Endothelial cell (in vitro differentiated cells): ENCODE measurements around the gene HSD3B2. TPM values are rescaled to one million over a fixed set of nuclear protein-coding genes. Genes with fewer than 3 reads are reported as not detected.

Source experiments
- DNase-seq: peaks from one replicate; pipeline ENCODE4 v3.0.0; 2021; ENCODE audit warnings: low spot score
- H3K27ac Mint-ChIP-seq: one replicate; pipeline ENCODE4 v1.8.0; 2021; ENCODE audit warnings: mixed read lengths, inconsistent platforms; ENCODE audit not compliant: unreplicated experiment
- H3K27me3 Mint-ChIP-seq: one replicate; pipeline ENCODE4 v1.8.0; 2021; ENCODE audit warnings: mild to moderate bottlenecking, moderate library complexity, mixed read lengths, inconsistent platforms; ENCODE audit not compliant: unreplicated experiment
- H3K36me3 Mint-ChIP-seq: one replicate; pipeline ENCODE4 v1.8.0; 2021; ENCODE audit warnings: mild to moderate bottlenecking, low read depth, mixed read lengths, inconsistent platforms; ENCODE audit not compliant: unreplicated experiment
- H3K4me1 Mint-ChIP-seq: one replicate; pipeline ENCODE4 v1.8.0; 2021; ENCODE audit warnings: mild to moderate bottlenecking, mixed read lengths, inconsistent platforms; ENCODE audit not compliant: unreplicated experiment
- H3K4me3 Mint-ChIP-seq: one replicate; pipeline ENCODE4 v1.8.0; 2021; ENCODE audit warnings: mild to moderate bottlenecking, mixed read lengths, inconsistent platforms; ENCODE audit not compliant: unreplicated experiment
- H3K9me3 Mint-ChIP-seq: one replicate; pipeline ENCODE4 v1.8.0; 2021; ENCODE audit warnings: mixed read lengths, inconsistent platforms; ENCODE audit not compliant: unreplicated experiment
- CTCF ChIP-seq: fragments of 200-600 bp; sonication (generic); IDR thresholded peaks from one replicate; pipeline ENCODE4 v1.5.0; 2021; ENCODE audit warnings: antibody characterized with exemption; ENCODE audit not compliant: unreplicated experiment
- total RNA-seq: library from RNA; stranded (reverse); fragmentation: NEBNext Ultra II Directional; extraction: Animal tissue kit (Norgen Biotek cat#: 25700); gene quantifications from one replicate; pipeline ENCODE4 v1.2.1, GENCODE V29; 2021; ENCODE audit not compliant: unreplicated experiment

HSD3B2 gene
- total RNA-seq, 1 donor from 2014 or later = not detected

GRCh38 chr1:119390526-119390925 lies 24.4 kb upstream of the HSD3B2 start:
- no peak for DNase-seq
- TF ChIP-seq CTCF = no peak
- H3K4me3 Mint-ChIP-seq = no peak overlapping the region
- no peaks in the 10 kb centered on the region for H3K36me3 Mint-ChIP-seq
- no peaks in the 10 kb centered on the region for H3K4me1 Mint-ChIP-seq
- H3K27me3 Mint-ChIP-seq = peaks cover 2% of the 10 kb centered on the region
- no peaks in the 10 kb centered on the region for H3K9me3 Mint-ChIP-seq
- H3K27ac Mint-ChIP-seq = no peak overlapping the region

- H3K4me3 Mint-ChIP-seq = no peak overlapping the region
Observed at GRCh38 chr1:119391749-119392148, 23.2 kb upstream of the HSD3B2 start.

GRCh38 chr1:119394085-119394484 lies 20.9 kb upstream of the HSD3B2 start:
- Mint-ChIP-seq H3K27ac (no peak overlapping the region), H3K36me3 (no peaks in the 10 kb centered on the region), H3K9me3 (no peaks in the 10 kb centered on the region), H3K4me3 (no peak overlapping the region), H3K27me3 (peaks cover 2% of the 10 kb centered on the region), H3K4me1 (no peaks in the 10 kb centered on the region)
- no peak for DNase-seq
- TF ChIP-seq CTCF = no peak

More at GRCh38 chr1:119391749-119392148, 23.2 kb upstream of the HSD3B2 start:
- TF ChIP-seq CTCF = no peak
- no peak overlapping the region for H3K27ac Mint-ChIP-seq
- no peaks in the 10 kb centered on the region for H3K9me3 Mint-ChIP-seq
- no peaks in the 10 kb centered on the region for H3K36me3 Mint-ChIP-seq
- peaks cover 2% of the 10 kb centered on the region for H3K27me3 Mint-ChIP-seq
- DNase-seq = no peak
- no peaks in the 10 kb centered on the region for H3K4me1 Mint-ChIP-seq

- Mint-ChIP-seq H3K4me1 (no peaks in the 10 kb centered on the region), H3K4me3 (no peak overlapping the region), H3K27me3 (peaks cover 2% of the 10 kb centered on the region), H3K36me3 (no peaks in the 10 kb centered on the region), H3K9me3 (no peaks in the 10 kb centered on the region), H3K27ac (no peak overlapping the region)
- TF ChIP-seq CTCF = no peak
- no peak for DNase-seq
Observed at GRCh38 chr1:119396982-119397381, 18.0 kb upstream of the HSD3B2 start.

- Mint-ChIP-seq H3K4me3 (no peak overlapping the region), H3K27ac (no peak overlapping the region), H3K36me3 (no peaks in the 10 kb centered on the region), H3K4me1 (no peaks in the 10 kb centered on the region), H3K9me3 (no peaks in the 10 kb centered on the region), H3K27me3 (peaks cover under 1% of the 10 kb centered on the region)
- DNase-seq = no peak
- no peak for TF ChIP-seq CTCF
Observed at GRCh38 chr1:119397986-119398385, 17.0 kb upstream of the HSD3B2 start.
